ENCODE results near the gene HDX.
"Not testable (repeated sequence)": the region's sequence is repeated elsewhere in the genome, so short reads cannot be mapped to it uniquely, and the experiment has no call there.

Gene HDX

DNA sequence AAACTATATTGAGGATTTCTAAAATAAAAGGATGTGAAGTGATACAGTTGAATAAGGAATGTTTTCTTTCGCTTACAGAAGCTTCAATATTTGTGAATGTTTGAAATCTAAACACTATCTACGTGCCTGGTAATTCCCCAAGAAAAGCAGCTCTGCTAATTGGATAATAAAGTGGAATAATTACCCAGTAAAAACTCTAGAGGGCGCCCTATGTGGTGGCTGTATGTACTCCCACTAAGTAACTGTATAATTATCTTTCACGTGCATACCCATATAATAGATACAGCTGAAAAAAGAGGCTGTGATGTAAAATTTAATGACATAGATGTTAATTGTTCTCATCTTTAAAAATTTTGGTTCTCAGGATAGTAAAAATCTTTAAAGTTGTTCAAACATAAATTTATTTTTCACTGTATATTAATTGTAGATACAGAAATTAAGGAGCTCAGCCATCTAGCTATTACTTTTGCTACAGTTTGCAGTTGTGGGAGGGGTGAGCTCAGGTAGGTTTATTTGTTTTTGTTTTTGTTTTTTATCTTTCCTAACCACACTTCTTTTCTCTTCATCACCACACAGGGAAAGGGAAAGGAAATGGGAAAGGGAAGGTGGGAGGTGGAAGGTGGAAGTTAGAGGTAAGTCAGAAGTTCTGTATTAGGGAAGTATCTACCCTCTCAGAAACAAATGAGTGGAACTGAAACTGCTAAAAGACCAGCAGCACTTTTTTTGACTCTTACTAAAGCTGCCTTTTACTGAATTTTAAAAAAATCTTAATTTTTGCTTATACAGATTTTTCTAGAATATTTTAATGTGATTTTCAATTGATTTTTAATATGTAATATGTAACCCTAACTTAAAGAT is 162.5 kb downstream of the HDX start:
- DNase-seq (ENCODE audit: low read depth), result no peak

DNA sequence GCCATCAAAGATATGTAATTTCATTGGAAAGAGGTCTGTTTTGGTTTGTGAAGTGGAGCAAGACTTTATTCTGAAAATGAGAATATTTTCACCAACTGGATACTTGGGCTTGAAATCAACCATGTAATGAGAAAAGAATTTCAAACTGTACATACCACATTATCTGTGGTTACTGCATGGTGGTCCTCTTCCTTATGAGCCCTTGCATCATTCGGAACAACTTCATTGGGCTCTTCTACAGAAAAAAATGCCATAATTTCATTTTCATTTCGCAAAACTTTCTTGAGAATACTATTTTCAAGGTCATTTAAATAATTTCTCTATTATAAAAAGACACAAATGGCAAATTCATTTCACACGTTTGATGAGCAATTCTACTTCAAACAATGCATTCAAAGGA is 165.6 kb downstream of the HDX start:
- DNase-seq (ENCODE audit: low read depth), result no peak

DNA sequence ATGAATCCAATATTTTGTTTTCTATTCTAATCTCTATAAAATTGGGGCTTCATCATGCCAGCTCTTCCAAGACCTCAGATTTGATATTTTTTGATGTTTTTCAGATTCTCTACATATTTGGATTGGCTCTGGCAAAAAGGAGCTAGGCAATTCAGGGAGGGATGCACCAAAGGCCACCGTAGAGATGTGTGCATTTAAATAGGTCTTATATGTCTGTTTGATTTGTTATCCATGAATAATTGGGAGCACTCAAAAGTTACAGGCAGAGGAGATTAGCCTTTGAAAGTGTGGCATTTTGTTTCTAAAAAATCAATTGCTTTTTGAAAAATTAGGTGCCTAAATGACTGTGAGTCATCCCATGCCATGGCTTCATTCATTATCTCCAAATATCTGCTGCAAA is 167.1 kb downstream of the HDX start:
- no peak for DNase-seq (ENCODE audit: low read depth)

GRCh38 chrX:84322083-84322827 is 180.0 kb downstream of the HDX start:
- no peak for DNase-seq (ENCODE audit: low read depth)

DNA sequence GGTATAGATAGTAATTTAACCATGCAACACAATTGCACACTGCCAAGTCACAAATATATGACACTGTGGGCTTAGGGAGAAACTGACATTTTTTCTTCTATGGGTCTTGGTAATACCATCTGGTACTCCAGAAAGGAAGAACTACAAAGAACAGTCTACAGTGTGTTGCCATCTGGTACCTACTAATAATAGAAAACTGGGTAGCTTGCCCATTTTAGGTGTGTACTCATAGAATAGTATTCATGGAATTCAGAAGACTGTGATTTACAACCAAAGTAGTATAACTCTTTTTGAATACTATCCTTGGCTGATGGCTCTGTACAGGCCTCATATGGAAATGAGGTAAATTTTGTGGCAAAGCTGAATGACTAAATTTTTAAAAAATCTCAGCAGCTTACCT is 181.6 kb downstream of the HDX start:
- no peak for DNase-seq (ENCODE audit: low read depth)

DNA sequence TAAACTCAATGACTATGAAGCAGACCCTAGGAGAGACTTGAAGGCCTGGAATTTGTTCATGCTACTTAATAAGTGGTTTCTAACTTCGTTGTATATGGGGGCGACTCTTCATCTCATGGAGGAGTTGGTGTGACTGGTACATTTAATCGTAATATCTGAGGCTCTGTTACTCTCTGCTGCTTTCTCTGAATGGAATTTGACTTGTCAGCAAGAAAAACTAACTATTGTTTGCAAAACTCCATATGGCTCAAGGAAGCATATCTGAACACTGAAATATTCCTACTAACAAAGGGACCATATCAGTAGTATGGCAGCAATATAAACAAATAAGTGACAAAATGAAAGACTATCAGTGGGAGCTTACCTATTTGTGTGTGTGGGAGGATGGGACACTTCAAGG is 182.2 kb downstream of the HDX start:
- no peak for DNase-seq (ENCODE audit: low read depth)

GRCh38 chrX:84318661-84319060 is 183.6 kb downstream of the HDX start:
- DNase-seq (ENCODE audit: low read depth), result no peak

GRCh38 chrX:84315946-84316345 is 186.3 kb downstream of the HDX start:
- DNase-seq (ENCODE audit: low read depth), result not testable (repeated sequence)

All from non-pigmented ciliary epithelial cell (primary cell).